DND-41 (cell line): ENCODE data around the gene SPECC1.
A peak's percentile ranks its signal among the peaks of the same experiment; 100 is the strongest.

Experiments
- ATAC-seq: fragments of 200-7000 bp; cut with Tn5 transposase; 3 replicates; pipeline ENCODE4 v1.9.1; 2021; ENCODE audit warnings: low read depth; ENCODE audit not compliant: insufficient read depth
- DNase-seq: peaks from one replicate; pipeline ENCODE4 v3.0.0-alpha.2; 2020
- H2AFZ ChIP-seq: 2 replicates; pipeline ENCODE4 v1.6.0; 2012; ENCODE audit warnings: low read depth, low read length
- H3K27ac ChIP-seq: 2 replicates; pipeline ENCODE4 v1.5.1; 2012; ENCODE audit warnings: low read length, inconsistent platforms
- H3K27me3 ChIP-seq: fragments of 200-600 bp; sonication (generic); 2 replicates; pipeline ENCODE4 v1.6.0; 2012; ENCODE audit warnings: low read length, mild to moderate bottlenecking, inconsistent platforms; ENCODE audit not compliant: insufficient read depth, poor library complexity
- H3K36me3 ChIP-seq: 2 replicates; pipeline ENCODE4 v1.5.1; 2012; ENCODE audit warnings: low read length, inconsistent platforms; ENCODE audit not compliant: insufficient read depth
- H3K4me1 ChIP-seq: 2 replicates; pipeline ENCODE4 v1.5.1; 2012; ENCODE audit warnings: mild to moderate bottlenecking, low read length; ENCODE audit not compliant: insufficient read depth
- H3K4me2 ChIP-seq: 2 replicates; pipeline ENCODE4 v1.6.0; 2012; ENCODE audit warnings: mild to moderate bottlenecking, moderate library complexity, low read length, inconsistent platforms; ENCODE audit not compliant: insufficient read depth
- H3K4me3 ChIP-seq, 2 experiments: fragments of 200-600 bp in 1 of 2; shearing (Covaris generic) in 1 of 2; 2 replicates each; pipeline ENCODE4 v1.5.1; 2012 to 2016; ENCODE audit warnings: inconsistent platforms in 2 of 2, low read length in 2 of 2, mild to moderate bottlenecking in 2 of 2, low read depth in 1 of 2, moderate library complexity in 1 of 2
- H3K79me2 ChIP-seq: 2 replicates; pipeline ENCODE4 v1.6.0; 2012; ENCODE audit warnings: low read length, inconsistent platforms; ENCODE audit not compliant: insufficient read depth
- H3K9ac ChIP-seq: 2 replicates; pipeline ENCODE4 v1.6.0; 2012; ENCODE audit warnings: low read depth, mild to moderate bottlenecking, inconsistent platforms, low read length, moderate library complexity
- H3K9me3 ChIP-seq: 2 replicates; pipeline ENCODE4 v1.5.1; 2012; ENCODE audit warnings: low read length, moderate library complexity, mild to moderate bottlenecking, inconsistent platforms; ENCODE audit not compliant: insufficient read depth, severe bottlenecking
- H4K20me1 ChIP-seq: 2 replicates; pipeline ENCODE4 v1.6.0; 2012; ENCODE audit warnings: low read length; ENCODE audit not compliant: insufficient read depth
- CTCF ChIP-seq: IDR thresholded peaks from 2 replicates; pipeline ENCODE4 v1.5.1; 2012; ENCODE audit warnings: borderline replicate concordance, low read length, moderate library complexity, mild to moderate bottlenecking; ENCODE audit not compliant: poor library complexity, severe bottlenecking; ENCODE audit errors: extremely low read depth
- EZH2 ChIP-seq: IDR thresholded peaks from 3 replicates; pipeline ENCODE4 v1.6.1; 2012; ENCODE audit warnings: borderline replicate concordance, low read depth, mild to moderate bottlenecking, moderate library complexity, low read length, inconsistent platforms; ENCODE audit not compliant: severe bottlenecking

The SPECC1 gene

GRCh38 chr17:19996502-19996901 is 12.7 kb upstream of the SPECC1 start:
- Histone ChIP-seq H3K27me3 (peaks cover 2% of the 10 kb centered on the region), H2AFZ (no peak overlapping the region), H3K27ac (no peak overlapping the region), H3K4me1 (peaks cover 7% of the 10 kb centered on the region), H3K9me3 (no peaks in the 10 kb centered on the region), H3K36me3 (no peaks in the 10 kb centered on the region), H3K9ac (no peak overlapping the region), H3K79me2 (no peaks in the 10 kb centered on the region), H4K20me1 (no peaks in the 10 kb centered on the region), H3K4me3 (no peak overlapping the region), H3K4me2 (no peak overlapping the region)
- DNase-seq (peak; percentile 35), ATAC-seq (peak; percentile 27; the same call in 1 of the 3 replicates)
- TF ChIP-seq EZH2 (no peak), CTCF (no peak)

- peak overlapping the region in 1 of 2 experiments; percentile 60; a peak in 2 of 4 replicates for H3K4me3 ChIP-seq
- no peaks in the 10 kb centered on the region for H3K9me3 ChIP-seq
- peak overlapping the region; percentile 96 for H3K4me2 ChIP-seq
- peak overlapping the region; percentile 44; the same call in 1 of the 2 replicates for H3K9ac ChIP-seq
- DNase-seq (no peak), ATAC-seq (0 out of 3 replicates have a peak, but pooled peaks have one; percentile 8)
- TF ChIP-seq EZH2 (no peak), CTCF (no peak)
- no peaks in the 10 kb centered on the region for H3K36me3 ChIP-seq
- H3K27me3 ChIP-seq = peaks cover 46% of the 10 kb centered on the region
- no peak overlapping the region for H3K27ac ChIP-seq
- H4K20me1 ChIP-seq = no peaks in the 10 kb centered on the region
- peaks cover 16% of the 10 kb centered on the region for H3K4me1 ChIP-seq
- H2AFZ ChIP-seq = peak overlapping the region; percentile 95
- no peaks in the 10 kb centered on the region for H3K79me2 ChIP-seq
These were observed 712 bp upstream of the SPECC1 start for GRCh38 chr17:20008242-20009051.

- Histone ChIP-seq H3K27me3 (peaks cover 46% of the 10 kb centered on the region), H3K4me3 (peak overlapping the region in 1 of 2 experiments; percentile 60; a peak in 2 of 4 replicates), H2AFZ (peak overlapping the region; percentile 95), H3K4me1 (peaks cover 16% of the 10 kb centered on the region), H3K9ac (peak overlapping the region; percentile 44; the same call in 1 of the 2 replicates), H3K27ac (no peak overlapping the region), H3K36me3 (no peaks in the 10 kb centered on the region), H4K20me1 (no peaks in the 10 kb centered on the region), H3K79me2 (no peaks in the 10 kb centered on the region), H3K4me2 (peak overlapping the region; percentile 96), H3K9me3 (no peaks in the 10 kb centered on the region)
- TF ChIP-seq EZH2 (no peak), CTCF (no peak)
- ATAC-seq (no peak), DNase-seq (no peak)
These were observed 182 bp upstream of the SPECC1 start for GRCh38 chr17:20009052-20009301.
